Chondrocyte (in vitro differentiated cells): ENCODE measurements around the gene AP1G2. TPM values are rescaled to one million over a fixed set of nuclear protein-coding genes. Genes with fewer than 3 reads are reported as not detected.
A peak's percentile ranks its signal among the peaks of the same experiment; 100 is the strongest.

ENCODE experiments used
- DNase-seq: peaks from one replicate; pipeline ENCODE4 v3.0.0; 2021; ENCODE audit warnings: mixed read lengths, low spot score
- H3K27ac Mint-ChIP-seq: one replicate; pipeline ENCODE4 v1.8.0; 2021; ENCODE audit warnings: mild to moderate bottlenecking, moderate library complexity, mixed read lengths; ENCODE audit not compliant: unreplicated experiment
- H3K27me3 Mint-ChIP-seq: 2 replicates; pipeline ENCODE4 v1.8.0; 2021; ENCODE audit warnings: low read depth, mixed read lengths
- H3K36me3 Mint-ChIP-seq: 2 replicates; pipeline ENCODE4 v1.8.0; 2021; ENCODE audit warnings: low read depth, mixed read lengths
- H3K4me1 Mint-ChIP-seq: 2 replicates; pipeline ENCODE4 v1.8.0; 2021; ENCODE audit warnings: low read depth, mild to moderate bottlenecking, mixed read lengths
- H3K4me3 Mint-ChIP-seq: one replicate; pipeline ENCODE4 v1.8.0; 2021; ENCODE audit warnings: mild to moderate bottlenecking, moderate library complexity, mixed read lengths; ENCODE audit not compliant: unreplicated experiment
- H3K9me3 Mint-ChIP-seq: 2 replicates; pipeline ENCODE4 v1.8.0; 2021; ENCODE audit warnings: low read depth, mixed read lengths
- CTCF ChIP-seq: fragments of 200-600 bp; sonication (generic); IDR thresholded peaks from 2 replicates; pipeline ENCODE4 v1.5.0; 2021; ENCODE audit warnings: antibody characterized with exemption, mild to moderate bottlenecking, moderate library complexity
- total RNA-seq: library from RNA; stranded (reverse); gene quantifications from 3 replicates; pipeline ENCODE4 v1.2.1, GENCODE V29; 2021

Gene AP1G2
- total RNA-seq, 1 donor from 2014 or later: 16.4 TPM

DNA sequence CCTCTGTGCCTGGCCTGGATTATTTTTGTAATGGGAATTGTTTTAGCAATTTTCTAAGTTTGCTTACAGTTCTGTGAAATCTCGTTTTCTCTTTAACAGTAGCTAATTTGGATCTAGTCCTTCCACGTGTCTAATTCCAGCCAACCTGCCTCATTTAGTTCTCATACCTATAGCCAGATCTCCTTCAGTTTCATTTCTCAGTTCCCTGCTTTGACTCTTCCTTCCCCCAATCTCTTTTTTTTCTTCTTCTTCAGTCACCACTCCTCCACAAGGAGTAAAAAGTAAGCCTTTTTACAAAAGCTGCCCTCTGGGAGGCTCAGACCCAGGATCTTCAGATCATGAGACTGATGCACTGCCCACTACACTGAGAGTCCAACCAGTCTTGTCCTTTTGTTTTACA, 10.1 kb downstream of the AP1G2 start:
- H3K4me1 Mint-ChIP-seq: peaks cover 31% of the 10 kb centered on the region
- H3K36me3 Mint-ChIP-seq: peaks cover 6% of the 10 kb centered on the region
- peak overlapping the region; percentile 0 for H3K27ac Mint-ChIP-seq
- H3K9me3 Mint-ChIP-seq: no peaks in the 10 kb centered on the region
- H3K4me3 Mint-ChIP-seq: peak overlapping the region; percentile 50
- H3K27me3 Mint-ChIP-seq: no peaks in the 10 kb centered on the region
- TF ChIP-seq CTCF: no peak
- no peak for DNase-seq

GRCh38 chr14:23556700-23557440, 10.7 kb downstream of the AP1G2 start:
- Mint-ChIP-seq H3K4me1 (peaks cover 32% of the 10 kb centered on the region), H3K27me3 (no peaks in the 10 kb centered on the region), H3K36me3 (peaks cover 6% of the 10 kb centered on the region), H3K9me3 (no peaks in the 10 kb centered on the region), H3K4me3 (peak overlapping the region; percentile 91), H3K27ac (peak overlapping the region; percentile 93)
- no peak for TF ChIP-seq CTCF
- peak; percentile 67 for DNase-seq

DNA sequence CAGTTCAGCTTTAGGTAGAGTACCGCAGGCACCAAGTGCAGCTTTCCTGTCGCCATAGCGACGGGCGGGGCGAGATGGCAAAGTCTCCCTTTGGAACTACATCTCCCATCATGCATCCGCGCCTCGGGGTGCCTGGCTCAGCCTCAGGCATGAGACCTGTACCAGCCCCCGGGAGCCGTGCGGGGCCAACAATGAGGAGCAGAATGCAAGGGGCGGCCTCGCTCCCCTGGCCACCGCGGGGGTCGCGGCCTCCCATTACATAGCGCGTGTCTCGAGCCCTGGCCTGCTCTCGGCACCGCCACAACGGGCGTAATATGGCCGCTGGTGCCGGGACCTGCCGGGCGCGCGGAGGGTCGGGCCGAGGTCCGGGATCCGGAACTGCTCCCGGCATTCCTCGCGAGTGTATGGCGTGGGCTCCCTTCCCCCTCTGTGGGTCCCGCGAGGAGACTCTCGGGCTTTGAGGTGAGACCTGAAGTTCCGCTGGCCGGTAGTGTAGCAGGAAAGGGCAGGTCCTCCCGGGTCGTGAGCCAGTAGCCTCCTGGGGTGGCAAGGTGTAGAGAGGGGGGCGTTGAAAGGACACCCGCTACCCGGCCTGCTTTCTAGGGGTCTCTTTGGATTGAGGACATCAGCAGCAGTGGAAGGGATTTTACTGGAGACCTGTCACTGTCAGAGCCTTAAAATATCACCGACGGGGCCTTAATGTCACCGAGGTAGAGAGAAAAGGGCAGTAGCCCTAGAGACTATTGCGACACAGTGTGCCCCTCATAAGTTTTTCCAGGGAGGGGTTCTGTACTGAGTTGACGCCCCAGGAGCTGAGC, 11.5 kb downstream of the AP1G2 start, which contains the start of gene THTPA:
TSS of gene THTPA (plus strand) at position 390 of the 818 bp plus-strand sequence. CDS start 487 bp downstream, outside the sequence.
- H3K27ac Mint-ChIP-seq: peak within 1 kb of the TSS; percentile 93
- no peaks in the 10 kb centered on the region for H3K27me3 Mint-ChIP-seq
- no peaks in the 10 kb centered on the region for H3K9me3 Mint-ChIP-seq
- H3K4me3 Mint-ChIP-seq: peak within 1 kb of the TSS; percentile 91
- H3K4me1 Mint-ChIP-seq: peaks cover 34% of the 10 kb centered on the region
- peaks cover 6% of the 10 kb centered on the region for H3K36me3 Mint-ChIP-seq
- TF ChIP-seq CTCF: no peak
- DNase-seq: peak; percentile 98

GRCh38 chr14:23555533-23555881, 12.1 kb downstream of the AP1G2 start:
- peaks cover 6% of the 10 kb centered on the region for H3K36me3 Mint-ChIP-seq
- H3K27me3 Mint-ChIP-seq: no peaks in the 10 kb centered on the region
- no peak for DNase-seq
- H3K27ac Mint-ChIP-seq: peak overlapping the region; percentile 93
- H3K4me3 Mint-ChIP-seq: peak overlapping the region; percentile 91
- H3K9me3 Mint-ChIP-seq: no peaks in the 10 kb centered on the region
- TF ChIP-seq CTCF: no peak
- H3K4me1 Mint-ChIP-seq: peaks cover 34% of the 10 kb centered on the region

DNA sequence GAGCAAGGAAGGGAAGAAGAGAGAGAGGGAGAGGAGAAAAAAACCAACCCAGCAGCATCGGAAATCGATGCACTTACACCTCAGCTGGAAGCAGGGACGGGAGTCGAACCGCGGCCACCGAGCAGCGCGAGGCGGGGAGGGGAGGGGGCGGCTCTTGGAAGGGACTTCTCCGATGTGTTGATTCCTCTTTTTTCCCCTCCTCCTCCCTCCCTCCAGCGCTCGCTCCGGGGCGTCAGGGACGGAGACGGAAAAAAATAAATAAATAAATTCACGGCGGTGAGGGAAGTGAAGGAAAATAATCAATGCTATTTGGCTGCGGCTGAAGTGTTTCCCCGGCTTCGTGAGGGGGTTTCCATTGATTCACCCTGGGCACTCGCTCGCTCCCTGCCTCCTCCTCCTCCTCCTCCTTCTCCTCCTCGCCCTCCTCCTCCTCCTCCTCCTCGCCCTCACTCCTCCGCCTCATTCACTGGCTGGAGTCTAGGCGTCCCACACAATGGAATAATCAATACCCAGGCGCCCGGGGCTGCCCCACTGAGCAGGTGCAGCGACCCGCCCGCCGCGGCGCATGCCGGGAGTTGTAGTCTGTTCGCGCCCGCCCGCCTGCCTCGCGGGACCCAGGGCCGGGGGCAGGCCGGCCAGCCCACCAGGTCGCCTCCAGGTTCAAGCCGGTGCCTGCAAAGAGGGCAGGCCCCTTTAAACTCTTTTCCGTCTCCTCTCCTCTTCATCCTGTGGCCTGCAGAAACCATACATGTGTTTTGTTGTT, 16.1 kb downstream of the AP1G2 start, which contains the start of gene ZFHX2:
TSS of gene ZFHX2 (minus strand) at position 500 of the 763 bp plus-strand sequence. CDS start 16,440 bp downstream, outside the sequence.
- no peak for DNase-seq
- Mint-ChIP-seq H3K4me3 (no peak within 1 kb of the TSS), H3K4me1 (peaks cover 15% of the 10 kb centered on the region)

More for the DNA sequence above, 16.1 kb downstream of the AP1G2 start, which contains the start of gene ZFHX2:
- peak within 1 kb of the TSS; percentile 84 for H3K27ac Mint-ChIP-seq
- no peaks in the 10 kb centered on the region for H3K36me3 Mint-ChIP-seq
- no peaks in the 10 kb centered on the region for H3K9me3 Mint-ChIP-seq
- no peak for TF ChIP-seq CTCF
- H3K27me3 Mint-ChIP-seq: no peaks in the 10 kb centered on the region
